ENCODE data around the gene LAMA2. TPM values are rescaled to one million over a fixed set of nuclear protein-coding genes. Genes with fewer than 3 reads are reported as not detected.
"Not testable (repeated sequence)": the region's sequence is repeated elsewhere in the genome, so short reads cannot be mapped to it uniquely, and the experiment has no call there.

Gene LAMA2
- total RNA-seq, 1 donor from 2014 or later, result 1.4 TPM

- no peaks in the 10 kb centered on the region for H3K36me3 ChIP-seq (ENCODE audit: control insufficient read depth, insufficient read depth, low read length)
- no peaks in the 10 kb centered on the region for H3K27me3 ChIP-seq (ENCODE audit: control insufficient read depth, insufficient read depth, low read length)
- H3K4me3 ChIP-seq (ENCODE audit: low read depth, low read length), result no peak overlapping the region
- no peak for DNase-seq (ENCODE audit: low read depth)
- no peak for TF ChIP-seq CTCF (IDR thresholded peaks at IDR 0.05; ENCODE audit: insufficient read depth, low read length, poor library complexity, severe bottlenecking)
These were observed 172.9 kb downstream of the LAMA2 start for GRCh38 chr6:129055796-129056195.

GRCh38 chr6:129059650-129060049 is 176.7 kb downstream of the LAMA2 start:
- Histone ChIP-seq H3K4me3 (ENCODE audit: low read depth, low read length) (no peak overlapping the region), H3K27me3 (ENCODE audit: control insufficient read depth, insufficient read depth, low read length) (no peaks in the 10 kb centered on the region), H3K36me3 (ENCODE audit: control insufficient read depth, insufficient read depth, low read length) (no peaks in the 10 kb centered on the region)
- DNase-seq (ENCODE audit: low read depth), result no peak
- TF ChIP-seq CTCF (IDR thresholded peaks at IDR 0.05; ENCODE audit: insufficient read depth, low read length, poor library complexity, severe bottlenecking), result no peak

- H3K36me3 ChIP-seq (ENCODE audit: control insufficient read depth, insufficient read depth, low read length), result no peaks in the 10 kb centered on the region
- H3K4me3 ChIP-seq (ENCODE audit: low read depth, low read length), result no peak overlapping the region
- H3K27me3 ChIP-seq (ENCODE audit: control insufficient read depth, insufficient read depth, low read length), result no peaks in the 10 kb centered on the region
- no peak for TF ChIP-seq CTCF (IDR thresholded peaks at IDR 0.05; ENCODE audit: insufficient read depth, low read length, poor library complexity, severe bottlenecking)
- DNase-seq (ENCODE audit: low read depth), result no peak
These were observed 186.1 kb downstream of the LAMA2 start for GRCh38 chr6:129069006-129069405.

- DNase-seq (ENCODE audit: low read depth), result no peak
- TF ChIP-seq CTCF (IDR thresholded peaks at IDR 0.05; ENCODE audit: insufficient read depth, low read length, poor library complexity, severe bottlenecking), result no peak
- Histone ChIP-seq H3K4me3 (ENCODE audit: low read depth, low read length) (no peak overlapping the region), H3K27me3 (ENCODE audit: control insufficient read depth, insufficient read depth, low read length) (no peaks in the 10 kb centered on the region), H3K36me3 (ENCODE audit: control insufficient read depth, insufficient read depth, low read length) (no peaks in the 10 kb centered on the region)
These were observed 190.1 kb downstream of the LAMA2 start for GRCh38 chr6:129073051-129073450.

GRCh38 chr6:129073691-129074395 is 190.9 kb downstream of the LAMA2 start:
- no peaks in the 10 kb centered on the region for H3K27me3 ChIP-seq (ENCODE audit: control insufficient read depth, insufficient read depth, low read length)
- H3K4me3 ChIP-seq (ENCODE audit: low read depth, low read length), result no peak overlapping the region
- no peaks in the 10 kb centered on the region for H3K36me3 ChIP-seq (ENCODE audit: control insufficient read depth, insufficient read depth, low read length)
- TF ChIP-seq CTCF (IDR thresholded peaks at IDR 0.05; ENCODE audit: insufficient read depth, low read length, poor library complexity, severe bottlenecking), result no peak
- no peak for DNase-seq (ENCODE audit: low read depth)

- no peak for DNase-seq (ENCODE audit: low read depth)
- H3K4me3 ChIP-seq (ENCODE audit: low read depth, low read length), result no peak overlapping the region
- no peaks in the 10 kb centered on the region for H3K27me3 ChIP-seq (ENCODE audit: control insufficient read depth, insufficient read depth, low read length)
- H3K36me3 ChIP-seq (ENCODE audit: control insufficient read depth, insufficient read depth, low read length), result no peaks in the 10 kb centered on the region
- no peak for TF ChIP-seq CTCF (IDR thresholded peaks at IDR 0.05; ENCODE audit: insufficient read depth, low read length, poor library complexity, severe bottlenecking)
These were observed 201.5 kb downstream of the LAMA2 start for GRCh38 chr6:129084406-129084805.

GRCh38 chr6:129088481-129088880 is 205.5 kb downstream of the LAMA2 start:
- not testable (repeated sequence) for H3K27me3 ChIP-seq (ENCODE audit: control insufficient read depth, insufficient read depth, low read length); DNase-seq (ENCODE audit: low read depth); H3K36me3 ChIP-seq (ENCODE audit: control insufficient read depth, insufficient read depth, low read length); H3K4me3 ChIP-seq (ENCODE audit: low read depth, low read length)

All from kidney epithelial cell (primary cell).